CD1c-positive myeloid dendritic cell (primary cell): ENCODE data around the gene UBE2N.
"Not testable (repeated sequence)": the region's sequence is repeated elsewhere in the genome, so short reads cannot be mapped to it uniquely, and the experiment has no call there.

Experiments used
- DNase-seq: peaks from one replicate; pipeline ENCODE4 v3.0.0-alpha.2; 2016; ENCODE audit errors: extremely low spot score

The UBE2N gene

DNA sequence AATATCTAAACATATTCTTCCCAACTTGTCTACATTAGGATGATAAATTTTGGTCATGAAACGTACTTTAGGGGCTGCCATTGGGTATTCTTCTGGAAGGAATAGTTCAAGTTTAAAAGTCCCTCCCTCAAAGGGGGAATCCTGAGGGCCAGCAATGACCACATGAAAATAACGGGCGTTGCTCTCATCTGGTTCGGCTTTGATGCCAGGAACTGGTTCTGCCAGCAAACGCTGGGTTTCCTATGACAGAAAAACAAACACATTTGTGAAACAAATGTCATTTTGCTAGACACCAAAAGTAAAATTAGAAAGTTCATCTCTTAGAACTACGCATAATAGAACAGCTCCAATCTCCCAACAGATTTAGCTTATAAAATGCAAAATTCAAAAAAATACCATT is 30.7 kb downstream of the UBE2N start:
- DNase-seq: not testable (repeated sequence)

- DNase-seq: not testable (repeated sequence)
These were observed 32.2 kb downstream of the UBE2N start for GRCh38 chr12:93409343-93410187.

- no peak for DNase-seq
These were observed 32.9 kb downstream of the UBE2N start for GRCh38 chr12:93408813-93409212.

GRCh38 chr12:93407963-93408283 is 33.8 kb downstream of the UBE2N start:
- no peak for DNase-seq

GRCh38 chr12:93407054-93407962 is 34.4 kb downstream of the UBE2N start:
- DNase-seq: no peak

DNA sequence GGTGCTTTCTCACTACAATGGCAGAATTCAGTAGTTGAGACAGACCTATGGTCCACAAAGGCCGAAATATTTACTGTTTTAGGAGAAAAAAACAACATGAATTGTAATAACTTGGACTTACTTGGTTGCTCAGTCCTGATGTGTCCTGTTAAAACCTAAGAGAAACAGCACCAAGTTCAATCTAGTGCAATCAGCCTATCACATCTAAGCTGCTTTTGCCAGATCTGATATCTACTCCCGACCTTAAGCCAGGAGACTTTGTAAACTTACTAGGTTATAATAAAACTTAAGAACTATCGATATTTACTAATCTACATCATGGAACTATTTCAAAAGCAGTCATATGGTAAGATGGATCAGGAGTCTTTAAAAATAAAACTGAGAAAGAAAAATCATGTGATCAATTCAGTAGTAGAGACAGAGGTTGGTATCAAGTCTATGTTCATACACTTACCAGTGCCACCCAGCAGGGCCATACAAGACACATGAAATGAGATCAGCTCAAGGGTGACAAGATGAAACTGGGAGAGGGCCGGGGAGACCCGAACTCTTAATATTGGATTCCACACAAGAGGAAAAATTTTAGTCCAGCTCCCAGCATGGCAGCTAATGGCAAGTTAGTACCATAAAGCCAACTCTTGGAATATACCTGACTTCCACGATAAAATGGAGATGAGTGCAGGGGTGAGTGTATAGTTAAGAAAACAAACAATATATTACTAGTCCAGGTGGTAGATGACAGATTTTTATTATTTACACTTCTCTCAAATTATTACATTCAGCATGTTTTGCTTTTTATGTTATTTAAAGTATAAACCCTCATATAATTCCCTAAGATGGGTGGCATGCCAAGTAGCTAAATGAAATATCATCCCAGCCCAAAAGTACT is 36.5 kb downstream of the UBE2N start:
- no peak for DNase-seq

- DNase-seq: no peak
These were observed 37.6 kb downstream of the UBE2N start for GRCh38 chr12:93403988-93404803.

DNA sequence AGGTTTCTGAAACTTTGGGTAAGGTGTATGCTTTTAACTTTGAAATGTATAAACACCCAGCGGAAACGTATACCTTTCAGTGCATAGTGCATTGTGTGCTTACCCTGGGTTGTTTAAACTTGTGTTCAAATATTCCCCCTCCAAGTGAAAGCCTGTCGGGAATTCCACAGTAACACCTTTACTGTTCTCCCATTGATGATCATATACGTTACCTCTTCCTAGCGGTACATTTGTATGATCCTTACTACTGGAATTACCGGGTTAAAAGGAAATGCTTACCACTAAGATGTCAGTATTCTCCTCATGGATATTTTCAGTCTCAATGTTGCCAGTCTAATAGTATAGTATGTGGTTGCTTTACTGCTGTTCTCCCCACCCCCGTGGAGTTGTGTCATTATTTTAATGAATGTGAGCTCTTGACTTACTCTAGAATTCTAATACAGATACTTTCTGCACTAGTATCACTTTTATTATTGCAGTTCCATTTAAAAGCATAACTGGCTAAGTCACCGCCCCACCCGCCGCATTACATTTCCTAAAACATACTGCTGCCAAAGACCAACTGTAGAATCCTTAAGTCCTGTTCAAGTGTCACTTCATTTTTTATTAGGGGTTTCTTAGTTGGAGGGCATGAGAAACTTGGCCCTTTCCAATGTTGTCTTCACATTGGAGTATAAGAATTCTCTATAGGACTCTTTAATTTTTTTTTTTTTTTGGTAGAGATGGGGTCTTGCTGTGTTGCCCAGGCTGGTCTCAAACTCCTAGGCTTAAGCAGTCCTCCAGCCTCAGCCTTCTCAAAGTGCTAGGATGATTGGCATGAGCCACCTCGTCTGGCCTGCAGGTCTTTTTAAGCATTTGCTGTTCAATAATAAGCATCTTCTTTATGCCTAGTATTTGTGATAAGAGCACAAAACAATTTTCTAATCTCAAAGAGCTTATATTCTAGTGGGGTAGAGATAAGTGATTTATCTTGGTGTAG is 39.1 kb downstream of the UBE2N start:
- DNase-seq: no peak

GRCh38 chr12:93399183-93399863 is 42.4 kb downstream of the UBE2N start:
- DNase-seq: not testable (repeated sequence)

GRCh38 chr12:93397412-93397811 is 44.3 kb downstream of the UBE2N start:
- DNase-seq: no peak

GRCh38 chr12:93393425-93393824 is 48.3 kb downstream of the UBE2N start:
- DNase-seq: no peak

GRCh38 chr12:93390549-93391297 is 51.0 kb downstream of the UBE2N start:
- DNase-seq: no peak

- DNase-seq: no peak
These were observed 51.7 kb downstream of the UBE2N start for GRCh38 chr12:93390031-93390430.

DNA sequence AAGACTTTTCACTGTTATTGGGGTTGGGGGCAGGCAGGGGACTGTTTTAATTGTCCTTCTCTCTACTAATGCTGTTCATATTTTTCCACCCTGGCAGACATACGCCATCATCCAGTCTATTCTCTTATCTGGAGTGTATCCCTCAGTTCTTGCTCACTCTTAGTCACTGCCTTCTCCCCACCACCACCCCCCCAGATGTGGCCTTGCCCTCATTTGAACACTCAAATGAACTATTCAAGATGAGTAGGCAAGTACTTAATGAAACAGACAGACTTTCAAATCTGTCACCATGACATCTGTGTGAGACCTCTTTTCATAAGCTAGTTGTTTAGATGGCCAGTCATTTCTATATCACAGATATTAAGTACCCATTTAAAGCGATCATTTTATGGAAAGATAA is 54.0 kb downstream of the UBE2N start:
- no peak for DNase-seq

GRCh38 chr12:93381976-93382437 is 59.7 kb downstream of the UBE2N start:
- DNase-seq: not testable (repeated sequence)

- no peak for DNase-seq
These were observed 60.4 kb downstream of the UBE2N start for GRCh38 chr12:93381161-93381975.

DNA sequence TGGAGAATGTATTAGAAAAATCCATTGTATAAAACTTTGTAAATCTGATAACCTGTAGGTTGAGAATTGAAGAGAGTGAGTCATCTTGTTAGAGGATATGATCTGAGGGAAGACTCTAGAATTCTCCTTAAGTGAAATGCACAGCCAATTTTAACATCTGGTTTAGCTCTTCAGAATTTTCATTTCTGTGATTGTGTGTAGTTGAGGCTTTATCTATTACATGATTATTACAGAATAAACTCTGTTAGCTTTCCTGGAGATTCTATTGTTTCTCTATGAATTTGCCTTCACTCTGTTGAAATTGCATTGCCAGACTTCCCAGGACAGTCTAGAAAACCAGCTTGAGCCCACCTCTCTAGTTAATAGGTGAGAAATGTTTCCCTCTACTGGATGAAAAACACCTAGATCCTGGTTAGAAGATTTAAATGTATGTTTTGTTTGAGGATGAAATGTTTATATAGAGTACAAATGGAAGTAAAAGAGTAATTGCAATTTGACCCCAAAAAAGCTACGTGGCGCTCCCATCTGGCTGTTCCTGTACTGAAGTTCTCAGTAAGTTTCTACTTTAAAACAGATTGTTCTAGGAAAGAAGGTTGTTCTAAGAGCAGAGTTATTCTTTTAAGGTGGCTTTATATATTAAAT is 61.1 kb downstream of the UBE2N start:
- no peak for DNase-seq
